Ishikawa (cell line): ENCODE data around the gene ARL4D.

Experiments used
- CREB1 ChIP-seq: IDR thresholded peaks from 2 replicates; pipeline ENCODE4 v1.6.1; 2012; ENCODE audit warnings: low read depth
- EGR1 ChIP-seq: IDR thresholded peaks from 2 replicates; pipeline ENCODE4 v1.6.1; 2012
- EP300 ChIP-seq: IDR thresholded peaks from 2 replicates; pipeline ENCODE4 v1.6.1; 2012; ENCODE audit warnings: borderline replicate concordance
- TEAD4 ChIP-seq: IDR thresholded peaks from 2 replicates; pipeline ENCODE4 v1.6.1; 2012
- YY1 ChIP-seq: IDR thresholded peaks from 2 replicates; pipeline ENCODE4 v1.6.1; 2012; ENCODE audit warnings: low read depth

GRCh38 chr17:43449470-43450248 is 50.9 kb downstream of the ARL4D start:
- no peak for TF ChIP-seq EP300
- no peak for TF ChIP-seq YY1
- TF ChIP-seq EGR1, result no peak
- TF ChIP-seq CREB1, result no peak
- no peak for TF ChIP-seq TEAD4
